Daoy (cell line): ENCODE measurements around the gene CACNA1B. TPM values are rescaled to one million over a fixed set of nuclear protein-coding genes. Genes with fewer than 3 reads are reported as not detected.

Source experiments
- DNase-seq: peaks from one replicate; pipeline ENCODE4 v3.0.0-alpha.2; 2015; ENCODE audit warnings: low read depth
- total RNA-seq: library from RNA; depleted of rRNA; stranded (reverse); fragments of >200 nt; shearing (Covaris generic); gene quantifications from 2 replicates; pipeline ENCODE4 v1.2.3, GENCODE V29; 2014

Gene CACNA1B
- total RNA-seq, 1 experiment from 2014 or later = 0.23 TPM

DNA sequence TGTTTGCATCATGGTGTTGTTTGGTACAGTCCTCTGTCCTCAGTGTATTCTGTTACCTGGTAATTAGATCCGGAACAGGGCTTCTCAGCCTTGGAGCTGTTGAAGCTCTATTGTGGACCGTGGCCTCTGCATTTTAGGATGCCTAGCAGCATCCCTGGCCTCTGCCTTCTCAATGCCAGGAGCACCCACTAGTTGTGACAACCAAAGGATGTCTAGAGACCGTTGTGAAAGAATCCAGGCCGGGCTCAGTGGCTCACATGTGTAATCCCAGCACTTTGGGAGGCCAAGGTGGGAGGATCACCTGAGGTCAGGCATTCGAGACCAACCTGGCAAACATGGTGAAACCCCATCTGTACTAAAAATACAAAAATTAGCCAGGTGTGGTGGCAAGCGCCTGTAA is 159.6 kb downstream of the CACNA1B start:
- DNase-seq = peak; percentile 1

GRCh38 chr9:138038244-138038671 is 160.7 kb downstream of the CACNA1B start:
- DNase-seq = peak; percentile 8

DNA sequence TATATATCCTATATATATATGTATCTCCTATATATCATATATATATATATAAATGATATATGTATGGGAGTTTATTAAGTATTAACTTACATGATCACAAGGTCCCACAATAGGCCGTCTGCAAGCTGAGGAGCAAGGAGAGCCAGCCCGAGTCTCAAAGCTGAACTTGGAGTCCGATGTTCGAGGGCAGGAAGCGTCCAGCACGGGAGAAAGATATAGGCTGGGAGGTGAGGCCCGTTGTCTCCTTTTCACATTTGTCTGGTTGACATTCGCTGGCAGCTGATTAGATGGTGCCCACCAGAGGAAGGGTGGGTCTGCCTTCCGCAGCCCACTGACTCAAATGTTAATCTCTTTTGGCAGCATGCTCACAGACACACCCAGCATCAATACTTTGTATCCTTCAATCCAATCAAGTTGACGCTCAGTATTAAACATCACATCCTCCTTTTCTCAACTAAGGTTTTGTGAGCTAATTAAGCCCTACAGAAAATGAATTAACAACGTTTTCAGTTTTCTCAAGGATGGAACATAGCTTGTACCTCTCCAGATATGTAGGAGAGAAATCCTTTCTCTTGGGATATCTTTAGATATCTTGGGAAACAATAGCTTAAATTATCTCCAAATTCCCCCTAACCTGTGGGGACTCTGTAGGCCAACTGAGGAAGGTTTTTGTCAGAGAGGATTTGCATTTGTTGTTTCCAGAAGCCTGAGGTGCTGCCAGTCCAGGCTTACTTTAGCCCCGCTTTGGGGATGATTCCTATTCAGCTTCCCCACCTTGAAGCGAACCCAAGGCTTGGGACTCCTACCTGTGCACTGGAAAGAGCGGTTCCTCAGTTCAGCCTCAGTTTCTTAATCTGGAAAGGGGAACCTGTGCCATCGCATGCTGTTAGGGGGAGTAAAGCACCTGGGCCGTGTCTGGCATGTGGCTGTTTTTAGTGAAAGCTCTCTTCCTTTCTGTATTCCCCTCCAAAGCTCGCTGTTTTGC is 163.2 kb downstream of the CACNA1B start:
- no peak for DNase-seq

DNA sequence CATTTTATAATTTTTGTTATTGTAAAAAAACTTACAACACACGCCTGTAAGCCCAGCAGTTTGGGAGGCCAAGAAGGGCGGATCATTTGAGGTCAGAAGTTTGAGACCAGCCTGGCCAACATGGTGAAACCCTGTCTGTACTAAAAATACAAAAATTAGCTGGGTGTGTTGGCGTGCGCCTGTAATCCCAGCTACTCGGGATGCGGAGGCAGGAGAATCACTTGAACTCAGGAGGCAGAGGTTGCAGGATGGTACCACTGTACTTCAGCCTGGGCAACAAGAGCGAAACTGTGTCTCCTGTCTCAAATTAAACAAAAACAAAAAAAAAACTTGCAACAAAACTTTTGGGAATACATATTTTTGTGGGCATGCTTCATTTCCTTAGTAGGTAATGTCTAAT is 164.6 kb downstream of the CACNA1B start:
- DNase-seq = no peak

- DNase-seq = no peak
Measured at GRCh38 chr9:138042640-138043039, 165.1 kb downstream of the CACNA1B start.

DNA sequence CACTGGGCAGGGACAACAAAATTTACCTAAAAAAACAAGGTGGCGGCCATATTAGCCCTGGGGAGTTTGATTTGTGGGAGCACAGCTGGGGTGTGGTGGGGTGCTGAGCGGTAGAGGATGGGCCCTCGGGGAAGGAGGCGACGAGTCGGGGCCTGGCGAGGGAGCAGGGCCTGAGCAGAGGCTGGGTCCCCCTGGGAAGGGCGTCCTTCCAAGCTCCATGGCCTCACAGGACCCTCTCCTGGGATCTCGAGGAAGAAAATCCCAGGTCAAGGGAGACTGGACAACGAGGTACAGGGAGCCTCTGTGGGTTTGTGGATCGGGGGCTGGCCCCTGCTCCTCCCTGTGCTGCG is 165.5 kb downstream of the CACNA1B start:
- DNase-seq = no peak

- DNase-seq = no peak
Measured at GRCh38 chr9:138043411-138044345, 166.1 kb downstream of the CACNA1B start.

- no peak for DNase-seq
Measured at GRCh38 chr9:138044485-138045383, 167.2 kb downstream of the CACNA1B start.

DNA sequence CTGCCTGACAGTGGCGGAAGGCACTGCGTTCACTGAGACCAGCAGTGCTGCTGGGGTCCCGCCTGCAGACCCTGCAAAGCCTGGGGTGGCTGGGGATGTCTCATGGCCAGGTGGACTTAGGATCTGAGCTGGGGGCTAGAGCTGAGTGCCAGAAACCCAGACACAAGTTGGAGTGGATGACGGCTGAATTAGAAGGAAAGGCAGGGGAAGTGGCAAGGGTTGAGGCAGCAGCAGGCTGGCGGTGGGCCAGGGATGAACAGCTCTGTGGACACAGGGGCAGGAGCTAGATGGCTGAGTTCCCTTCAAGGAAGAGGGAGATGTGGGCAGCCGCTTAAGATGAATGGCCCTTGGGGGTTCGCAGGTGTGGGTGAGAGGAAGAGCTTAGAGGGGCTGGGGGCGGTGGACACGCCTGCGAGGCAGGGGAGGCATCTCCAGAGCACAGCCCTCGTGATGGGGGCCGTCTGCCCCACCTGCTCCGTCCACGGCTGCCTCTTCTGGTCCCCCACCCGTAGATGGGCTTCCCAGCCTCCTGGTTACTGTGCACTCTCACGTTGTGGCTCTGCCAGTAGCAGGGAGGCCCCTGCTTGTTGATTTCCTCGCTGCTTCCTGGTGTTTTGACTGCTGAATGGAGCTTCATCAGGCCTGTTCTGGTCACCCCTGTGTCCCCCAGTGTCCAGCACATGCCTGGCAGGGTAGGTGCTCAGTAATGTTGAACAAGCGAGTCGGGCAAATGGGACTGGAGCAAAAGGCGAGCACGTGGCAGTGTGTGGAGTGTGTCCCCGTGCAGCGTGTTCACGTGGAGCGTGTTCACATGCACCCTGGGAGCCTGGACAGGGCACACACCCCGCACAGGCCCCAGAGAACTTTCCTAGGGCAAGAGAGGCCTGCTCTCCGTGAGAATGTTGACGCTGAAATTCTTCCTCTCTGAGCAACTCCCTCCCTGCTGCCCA is 168.2 kb downstream of the CACNA1B start:
- no peak for DNase-seq

DNA sequence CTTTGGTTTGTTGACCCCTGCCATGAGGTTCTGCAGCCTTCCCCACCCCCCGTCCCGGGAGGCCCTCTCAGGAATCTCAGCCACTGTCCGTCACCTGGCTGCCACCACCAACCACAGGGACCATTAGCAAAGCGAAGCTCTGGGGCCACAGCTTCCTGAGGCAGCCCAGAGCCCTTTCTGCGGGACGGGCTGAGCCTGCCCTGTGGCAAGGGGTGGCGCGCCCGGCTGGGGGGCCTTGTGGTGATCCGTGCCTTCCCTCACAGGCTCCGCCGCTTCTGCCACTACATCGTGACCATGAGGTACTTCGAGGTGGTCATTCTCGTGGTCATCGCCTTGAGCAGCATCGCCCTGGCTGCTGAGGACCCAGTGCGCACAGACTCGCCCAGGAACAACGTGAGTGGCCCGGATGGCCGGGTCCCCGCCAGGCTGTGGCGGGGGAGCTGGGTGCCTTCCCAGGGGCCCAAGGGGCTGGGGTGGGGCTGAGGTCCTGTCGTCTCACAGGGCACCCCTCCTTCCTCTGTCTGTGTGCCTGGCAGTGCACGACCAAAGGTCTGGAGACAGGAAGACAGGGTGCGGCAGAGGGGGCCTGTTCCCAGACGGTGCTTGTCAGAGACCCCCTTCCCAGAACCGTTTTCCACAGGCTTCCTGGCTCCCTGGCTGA is 169.2 kb downstream of the CACNA1B start:
- no peak for DNase-seq

GRCh38 chr9:138047469-138048040 is 170.0 kb downstream of the CACNA1B start:
- DNase-seq = no peak

DNA sequence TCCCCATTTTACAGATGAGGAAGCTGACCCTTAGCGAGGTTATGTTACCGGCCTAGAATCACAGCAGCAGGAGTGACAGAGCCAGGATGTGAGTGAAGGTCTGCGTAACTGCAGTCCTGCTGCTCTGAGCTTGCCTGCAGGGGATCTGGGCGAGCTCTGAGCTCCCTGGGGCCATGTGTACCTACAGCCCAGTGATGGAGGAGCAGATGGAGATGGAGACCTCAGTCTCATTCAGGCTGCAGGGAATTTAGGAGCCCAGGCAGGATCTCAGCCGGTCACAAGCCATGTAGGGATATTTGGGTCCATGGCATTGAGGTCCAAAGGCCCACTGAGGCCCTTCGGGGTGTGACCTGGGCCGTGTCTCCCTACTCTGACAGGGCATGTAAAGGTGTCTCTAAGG is 170.6 kb downstream of the CACNA1B start:
- DNase-seq = no peak

GRCh38 chr9:138049085-138049778 is 171.7 kb downstream of the CACNA1B start:
- DNase-seq = no peak

DNA sequence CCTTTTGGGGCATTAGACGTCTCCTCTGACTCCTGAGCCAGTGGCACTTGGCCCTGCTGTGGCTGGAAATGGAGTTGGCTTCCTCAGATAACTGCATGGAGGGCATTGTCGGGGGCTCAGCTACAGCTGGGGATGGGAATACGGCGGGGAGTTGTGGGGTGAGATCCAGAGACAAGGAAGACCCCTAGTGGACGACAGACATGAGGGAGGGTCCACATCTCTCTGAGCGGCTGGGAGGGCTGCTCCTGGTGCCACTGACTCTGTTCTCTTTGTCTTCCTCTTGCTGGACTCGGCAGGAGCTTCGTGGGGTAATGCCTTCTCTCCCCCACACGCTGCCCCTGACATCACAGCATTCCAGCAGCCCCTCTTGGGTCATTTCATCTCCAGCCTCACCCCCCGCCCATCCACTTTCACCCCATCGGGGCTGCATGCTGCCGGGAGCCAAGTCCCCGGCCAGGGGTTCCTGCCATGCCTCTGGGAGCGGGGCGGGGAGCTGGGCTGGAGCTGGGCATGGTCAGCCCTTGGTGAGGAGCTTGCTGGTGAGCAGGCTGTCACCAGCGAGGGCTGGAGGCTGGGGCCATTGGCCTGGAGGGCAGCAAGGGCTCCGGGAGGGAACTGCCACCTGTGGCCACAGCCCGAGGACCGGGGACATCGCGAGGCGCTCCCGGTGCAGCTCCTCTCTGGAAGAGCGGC is 172.3 kb downstream of the CACNA1B start:
- DNase-seq = no peak

DNA sequence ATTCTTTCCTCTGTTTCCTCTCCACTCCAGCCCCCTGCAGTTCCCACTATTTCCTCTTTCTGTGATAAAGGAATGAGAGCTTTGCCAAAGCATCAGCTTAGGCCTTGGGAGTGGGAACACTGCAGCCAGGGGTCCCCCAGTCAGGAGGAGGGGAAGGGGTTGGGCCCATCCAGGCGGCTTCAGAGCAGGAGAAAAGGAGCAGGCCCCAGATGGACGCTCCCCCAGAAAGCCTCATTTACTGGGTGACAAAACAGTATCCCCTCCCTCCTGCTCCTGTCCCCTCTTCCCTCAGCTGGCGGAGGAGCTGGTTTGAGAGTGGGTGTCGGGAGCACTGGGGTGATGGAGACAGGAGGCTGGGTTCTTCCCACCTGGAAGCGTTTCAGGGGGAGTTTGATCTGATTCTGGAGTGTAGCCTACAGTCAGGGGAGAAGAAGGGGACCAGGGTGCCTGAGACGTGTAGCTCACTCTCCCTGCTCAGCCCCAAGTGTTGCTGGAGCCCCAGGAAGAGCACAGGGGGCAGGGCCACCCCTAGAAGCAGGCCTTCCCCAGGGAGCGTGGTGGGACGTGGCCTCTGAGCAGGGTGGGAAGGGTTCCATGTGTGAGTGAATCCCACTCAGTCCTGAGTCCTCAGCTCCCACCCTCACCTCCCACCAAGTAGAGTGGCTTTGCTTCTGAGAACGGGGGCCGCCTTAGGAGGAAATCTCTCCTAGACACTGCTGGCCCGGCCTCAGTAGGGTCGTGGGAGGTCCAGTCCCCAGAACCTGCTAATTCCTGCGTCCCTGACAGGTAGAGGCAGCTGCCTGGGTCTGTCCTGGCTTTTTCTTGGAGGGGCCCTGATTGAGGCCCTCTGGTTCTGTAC is 173.1 kb downstream of the CACNA1B start:
- DNase-seq = no peak

DNA sequence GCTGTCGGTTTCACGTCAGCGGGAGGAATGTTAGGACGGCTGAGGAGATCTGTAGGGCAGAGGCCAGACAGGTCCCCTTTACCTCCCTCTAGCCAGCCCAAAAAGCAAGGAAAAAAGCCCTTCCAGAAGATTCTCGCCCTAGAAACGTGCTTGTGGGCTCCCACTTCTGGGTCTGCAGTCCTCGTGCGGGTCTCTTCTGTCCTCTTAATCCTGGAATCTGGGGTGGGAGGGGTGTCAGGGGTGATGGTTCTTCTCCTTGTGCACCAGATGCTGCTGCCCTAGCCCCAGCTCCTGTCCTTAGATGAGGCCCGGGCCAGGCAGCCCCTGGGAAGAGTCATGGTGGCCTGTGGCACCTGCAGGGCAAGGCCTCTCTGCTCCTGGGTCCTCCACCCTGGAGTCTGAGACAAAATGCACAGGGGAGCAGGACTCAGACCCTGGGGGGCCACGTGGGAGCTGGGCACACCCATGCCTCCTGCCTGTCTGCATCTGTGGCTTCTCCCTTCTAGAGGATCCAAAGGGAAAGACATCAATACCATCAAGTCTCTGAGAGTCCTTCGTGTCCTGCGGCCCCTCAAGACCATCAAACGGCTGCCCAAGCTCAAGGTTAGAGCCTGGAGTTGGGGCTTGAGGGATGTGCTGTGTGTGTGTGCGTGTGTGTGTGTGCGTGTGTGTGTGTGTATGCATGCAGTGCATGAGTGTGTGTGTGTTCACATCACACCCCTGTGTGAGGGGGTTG is 174.2 kb downstream of the CACNA1B start:
- no peak for DNase-seq

DNA sequence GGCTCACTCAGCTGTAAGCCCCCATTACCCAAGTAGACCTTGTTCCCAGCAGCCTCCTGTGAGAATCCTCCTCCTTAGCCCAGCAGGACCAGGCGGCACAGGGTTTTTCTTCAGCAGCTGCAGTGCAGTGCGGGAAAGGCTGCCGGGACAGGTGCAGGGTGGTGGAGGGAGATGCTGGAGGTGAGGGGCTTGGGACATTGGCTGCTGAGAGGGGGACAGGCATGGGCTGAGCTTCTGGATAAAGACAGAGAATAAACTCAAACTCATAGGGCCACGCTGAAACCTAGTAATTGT is 174.7 kb downstream of the CACNA1B start:
- DNase-seq = no peak
